Tibial nerve (tissue), 3 donors: ENCODE results near the gene CD226.

Experiments used
- POLR2A ChIP-seq, 2 donors: fragments of 450-650 bp; IDR thresholded peaks; one replicate each; pipeline ENCODE4 v1.6.1; 2017; ENCODE audit warnings: antibody characterized with exemption in 2 of 2, mild to moderate bottlenecking in 2 of 2, moderate library complexity in 2 of 2
- TF ChIP-seq, protein P1 (sequence below), 5 experiments: fragments of 200-600 bp in 3 of 5; fragments of 450-650 bp in 2 of 5; sonication (generic) in 3 of 5; IDR thresholded peaks; one replicate each; pipeline ENCODE4 v1.5.1; 2016 to 2019; ENCODE audit warnings: antibody characterized with exemption in 5 of 5, mild to moderate bottlenecking in 3 of 5, moderate library complexity in 2 of 5

GRCh38 chr18:69804776-69805501 is 142.7 kb downstream of the CD226 start:
- TF ChIP-seq, protein P1, sequence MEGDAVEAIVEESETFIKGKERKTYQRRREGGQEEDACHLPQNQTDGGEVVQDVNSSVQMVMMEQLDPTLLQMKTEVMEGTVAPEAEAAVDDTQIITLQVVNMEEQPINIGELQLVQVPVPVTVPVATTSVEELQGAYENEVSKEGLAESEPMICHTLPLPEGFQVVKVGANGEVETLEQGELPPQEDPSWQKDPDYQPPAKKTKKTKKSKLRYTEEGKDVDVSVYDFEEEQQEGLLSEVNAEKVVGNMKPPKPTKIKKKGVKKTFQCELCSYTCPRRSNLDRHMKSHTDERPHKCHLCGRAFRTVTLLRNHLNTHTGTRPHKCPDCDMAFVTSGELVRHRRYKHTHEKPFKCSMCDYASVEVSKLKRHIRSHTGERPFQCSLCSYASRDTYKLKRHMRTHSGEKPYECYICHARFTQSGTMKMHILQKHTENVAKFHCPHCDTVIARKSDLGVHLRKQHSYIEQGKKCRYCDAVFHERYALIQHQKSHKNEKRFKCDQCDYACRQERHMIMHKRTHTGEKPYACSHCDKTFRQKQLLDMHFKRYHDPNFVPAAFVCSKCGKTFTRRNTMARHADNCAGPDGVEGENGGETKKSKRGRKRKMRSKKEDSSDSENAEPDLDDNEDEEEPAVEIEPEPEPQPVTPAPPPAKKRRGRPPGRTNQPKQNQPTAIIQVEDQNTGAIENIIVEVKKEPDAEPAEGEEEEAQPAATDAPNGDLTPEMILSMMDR (IDR thresholded peaks at IDR 0.05): no peak
- no peak for TF ChIP-seq POLR2A (IDR thresholded peaks at IDR 0.05)
